Adipocyte (in vitro differentiated cells): ENCODE data around the gene TBC1D8B.
"Not testable (repeated sequence)": the region's sequence is repeated elsewhere in the genome, so short reads cannot be mapped to it uniquely, and the experiment has no call there.

Experiments
- DNase-seq: peaks from one replicate; pipeline ENCODE4 v3.0.0-alpha.2; 2015; ENCODE audit warnings: low read depth
- H3K27me3 ChIP-seq: replicated peaks from 2 replicates; pipeline ENCODE4 v1.7.0; 2013; ENCODE audit warnings: mild to moderate bottlenecking, low read length, moderate library complexity; ENCODE audit not compliant: control insufficient read depth, insufficient read depth
- H3K36me3 ChIP-seq: 2 replicates; pipeline ENCODE4 v1.7.0; 2013; ENCODE audit warnings: low read length, mild to moderate bottlenecking, moderate library complexity; ENCODE audit not compliant: control insufficient read depth, insufficient read depth, severe bottlenecking
- H3K4me1 ChIP-seq: 2 replicates; pipeline ENCODE4 v1.7.0; 2013; ENCODE audit warnings: mild to moderate bottlenecking, low read length, moderate library complexity; ENCODE audit not compliant: control insufficient read depth, insufficient read depth
- H3K4me3 ChIP-seq: 2 replicates; pipeline ENCODE4 v1.7.0; 2013; ENCODE audit warnings: mild to moderate bottlenecking, low read length, moderate library complexity
- H3K9ac ChIP-seq: 2 replicates; pipeline ENCODE4 v1.7.0; 2013; ENCODE audit warnings: mild to moderate bottlenecking, low read length, moderate library complexity
- H3K9me3 ChIP-seq: 2 replicates; pipeline ENCODE4 v1.7.0; 2013; ENCODE audit warnings: mild to moderate bottlenecking, low read length, moderate library complexity; ENCODE audit not compliant: control insufficient read depth

Gene TBC1D8B

DNA sequence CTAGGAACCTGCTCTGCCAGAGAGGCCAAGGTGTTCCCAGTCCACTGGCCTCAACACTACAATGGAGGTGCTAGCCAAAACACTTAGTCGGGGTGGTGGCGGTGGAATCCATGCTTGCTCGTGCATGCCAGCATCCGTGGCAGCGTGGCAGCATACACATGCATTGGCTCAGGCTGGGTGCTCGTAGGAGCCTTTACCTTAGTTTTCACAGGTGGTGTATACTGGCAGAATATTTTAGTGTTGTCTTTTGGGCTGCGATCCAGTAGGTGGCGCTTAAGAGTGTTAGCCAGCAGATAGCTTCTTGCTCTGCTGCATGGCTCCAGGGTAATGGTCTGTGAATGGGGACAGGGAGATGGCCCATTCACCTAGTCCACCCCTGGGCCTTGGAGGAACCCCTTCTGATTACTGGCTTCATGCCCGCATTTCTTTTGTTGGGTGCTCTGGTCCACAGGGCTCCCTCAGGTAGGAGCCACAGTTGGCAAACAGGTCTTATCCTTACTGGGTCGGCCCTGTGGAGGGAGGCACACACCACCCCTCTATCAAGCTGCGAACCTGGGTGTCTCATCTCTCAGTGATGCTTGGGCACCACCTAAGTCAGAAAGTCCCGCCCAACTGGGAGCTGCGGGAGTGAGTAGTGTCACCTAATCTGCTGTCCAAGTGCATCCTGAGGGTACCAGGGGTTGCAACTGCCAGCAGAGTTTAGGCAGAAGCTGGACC is 60.7 kb downstream of the TBC1D8B start:
- H3K9ac ChIP-seq = no peak overlapping the region
- H3K4me1 ChIP-seq = no peaks in the 10 kb centered on the region
- no peak for DNase-seq
- no peaks in the 10 kb centered on the region for H3K36me3 ChIP-seq
- H3K9me3 ChIP-seq = peaks cover 18% of the 10 kb centered on the region
- H3K4me3 ChIP-seq = no peak overlapping the region
- peaks cover 23% of the 10 kb centered on the region for H3K27me3 ChIP-seq

GRCh38 chrX:106863697-106864096 is 61.2 kb downstream of the TBC1D8B start:
- Histone ChIP-seq H3K27me3 (peaks cover 23% of the 10 kb centered on the region), H3K9ac (no peak overlapping the region)
- no peak for DNase-seq

DNA sequence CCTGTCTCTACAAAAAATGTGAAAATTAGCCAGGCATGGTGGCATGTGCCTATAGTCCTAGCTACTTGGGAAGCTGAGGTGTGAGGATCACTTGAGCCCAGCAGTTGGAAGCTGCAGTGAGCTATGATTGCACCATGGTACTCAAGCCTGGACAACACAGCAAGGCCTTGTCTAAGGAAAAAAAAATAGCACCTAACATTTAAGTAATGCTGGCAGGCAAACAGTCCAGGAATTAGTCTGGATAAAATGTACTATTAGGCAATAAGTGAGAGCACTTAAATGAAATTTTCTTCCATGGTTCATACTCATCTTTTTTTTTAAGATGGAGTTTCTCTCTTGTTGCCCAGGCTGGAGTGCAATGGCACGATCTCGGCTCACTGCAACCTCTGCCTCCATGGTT is 70.3 kb downstream of the TBC1D8B start:
- H3K36me3 ChIP-seq, H3K4me3 ChIP-seq, H3K9me3 ChIP-seq, H3K9ac ChIP-seq, H3K4me1 ChIP-seq: not testable (repeated sequence)
- peaks cover 21% of the 10 kb centered on the region for H3K27me3 ChIP-seq
- peak; percentile 42 for DNase-seq

More at GRCh38 chrX:106863697-106864096, 61.2 kb downstream of the TBC1D8B start:
- Histone ChIP-seq H3K4me1 (no peaks in the 10 kb centered on the region), H3K4me3 (no peak overlapping the region), H3K36me3 (no peaks in the 10 kb centered on the region), H3K9me3 (peaks cover 15% of the 10 kb centered on the region)

DNA sequence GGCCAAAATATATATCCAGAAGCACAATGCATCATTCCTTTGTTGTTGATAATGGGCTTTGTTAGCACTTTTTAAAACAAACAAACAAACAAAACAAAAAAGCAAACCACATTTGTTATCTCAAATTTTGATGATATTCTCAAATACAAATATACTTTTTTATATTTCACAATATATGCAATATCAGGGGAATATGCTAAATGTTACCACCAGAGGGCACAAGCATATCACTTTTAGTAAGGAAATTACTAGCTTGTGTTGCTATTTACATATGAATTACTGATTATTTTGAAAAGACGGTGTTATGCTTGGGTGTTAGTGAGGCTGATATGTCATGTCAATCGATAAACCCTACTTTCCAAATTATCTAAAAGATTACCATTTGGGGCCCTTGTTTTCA is 71.6 kb downstream of the TBC1D8B start:
- Histone ChIP-seq H3K9me3 (peaks cover 7% of the 10 kb centered on the region), H3K4me1 (no peaks in the 10 kb centered on the region), H3K4me3 (no peak overlapping the region), H3K27me3 (peaks cover 21% of the 10 kb centered on the region), H3K36me3 (no peaks in the 10 kb centered on the region), H3K9ac (no peak overlapping the region)
- peak; percentile 68 for DNase-seq

DNA sequence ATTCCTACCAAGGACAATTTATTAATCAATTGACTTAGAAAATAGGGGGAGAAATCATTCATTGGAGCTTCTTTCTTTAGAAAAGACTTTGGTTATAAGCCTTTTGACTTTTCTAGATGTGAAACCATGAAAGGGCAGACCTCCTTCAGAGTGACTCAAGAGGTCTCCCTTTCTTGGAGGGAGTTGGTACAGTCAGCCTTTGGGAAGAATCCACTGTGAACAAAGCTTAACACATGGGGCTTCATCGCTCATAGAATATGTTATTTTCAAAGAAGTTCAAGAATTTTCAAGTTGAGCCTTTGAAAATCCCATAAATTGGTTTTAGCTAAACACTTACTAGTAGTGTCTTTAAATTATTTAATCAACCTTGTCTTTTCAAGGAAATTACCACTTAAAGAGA is 72.7 kb downstream of the TBC1D8B start:
- Histone ChIP-seq H3K9ac (no peak overlapping the region), H3K4me3 (no peak overlapping the region)

GRCh38 chrX:106889468-106889867 is 87.0 kb downstream of the TBC1D8B start:
- Histone ChIP-seq H3K9me3 (peaks cover 8% of the 10 kb centered on the region), H3K4me3 (no peak overlapping the region), H3K9ac (no peak overlapping the region), H3K36me3 (no peaks in the 10 kb centered on the region), H3K4me1 (peaks cover under 1% of the 10 kb centered on the region), H3K27me3 (peaks cover 27% of the 10 kb centered on the region)
- DNase-seq = no peak

More for the DNA sequence above, 72.7 kb downstream of the TBC1D8B start:
- no peaks in the 10 kb centered on the region for H3K36me3 ChIP-seq
- H3K9me3 ChIP-seq = peaks cover 17% of the 10 kb centered on the region
- DNase-seq = peak; percentile 31
- H3K4me1 ChIP-seq = no peaks in the 10 kb centered on the region
- peaks cover 21% of the 10 kb centered on the region for H3K27me3 ChIP-seq

- no peak for DNase-seq
- Histone ChIP-seq H3K27me3 (peaks cover 23% of the 10 kb centered on the region), H3K9ac (no peak overlapping the region), H3K4me1 (peaks cover 11% of the 10 kb centered on the region), H3K4me3 (no peak overlapping the region), H3K36me3 (no peaks in the 10 kb centered on the region), H3K9me3 (peaks cover 8% of the 10 kb centered on the region)
These were observed 89.4 kb downstream of the TBC1D8B start for GRCh38 chrX:106891762-106892460.

DNA sequence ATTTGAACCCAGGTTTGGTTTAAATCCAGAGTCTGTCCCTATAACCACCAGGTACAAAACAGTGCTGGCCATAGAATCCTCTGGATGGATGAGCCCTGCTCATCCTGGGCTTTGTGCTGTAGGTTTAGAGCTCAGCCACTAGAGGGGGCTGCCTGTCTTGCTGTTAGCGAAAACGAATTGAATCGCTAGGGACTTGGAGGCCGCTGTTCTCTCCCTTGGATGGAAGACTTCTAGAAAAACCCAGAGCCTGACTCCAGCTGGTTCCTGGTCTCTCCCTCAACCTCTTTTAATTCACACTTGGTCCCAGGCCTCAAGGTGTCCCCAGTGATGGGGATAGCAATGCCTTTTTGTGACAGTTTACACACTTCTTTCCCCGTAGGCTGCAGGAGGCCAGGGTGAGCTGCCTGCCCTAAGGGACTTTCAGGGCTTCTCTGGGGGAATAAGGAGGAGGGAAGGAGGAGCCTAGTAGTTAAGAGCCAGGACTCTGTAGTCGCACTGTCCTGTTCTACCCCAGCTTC is 92.0 kb downstream of the TBC1D8B start:
- Histone ChIP-seq H3K27me3 (peaks cover 14% of the 10 kb centered on the region), H3K4me3 (no peak overlapping the region), H3K4me1 (peaks cover 22% of the 10 kb centered on the region), H3K36me3 (no peaks in the 10 kb centered on the region), H3K9ac (no peak overlapping the region), H3K9me3 (no peaks in the 10 kb centered on the region)
- DNase-seq = peak; percentile 84

DNA sequence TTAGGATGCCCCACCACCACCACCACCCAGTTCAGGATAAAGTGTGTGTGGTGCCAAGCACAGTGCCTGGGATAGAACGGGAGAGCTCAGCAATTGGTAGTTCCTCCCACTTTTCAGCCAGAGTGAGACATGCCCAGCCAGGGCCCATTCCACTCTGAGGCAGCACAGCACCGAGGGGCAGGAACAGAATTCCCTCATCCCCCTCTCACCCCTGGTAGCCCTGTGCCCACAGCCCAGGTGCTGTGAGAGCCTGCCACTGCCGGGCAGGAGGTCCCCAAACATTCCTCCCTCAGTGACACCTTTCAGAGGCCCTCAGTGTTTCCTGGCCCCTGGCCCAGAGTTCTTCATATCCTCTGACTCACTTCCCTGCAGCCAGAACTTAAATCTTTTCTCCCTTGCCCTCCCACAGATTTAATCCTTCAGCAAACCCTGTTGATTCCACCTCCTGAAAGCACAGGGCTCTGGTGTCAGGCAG is 92.5 kb downstream of the TBC1D8B start:
- H3K9ac ChIP-seq = no peak overlapping the region
- H3K4me3 ChIP-seq = no peak overlapping the region
- H3K27me3 ChIP-seq = peaks cover 14% of the 10 kb centered on the region
- H3K4me1 ChIP-seq = peaks cover 25% of the 10 kb centered on the region
- H3K9me3 ChIP-seq = no peaks in the 10 kb centered on the region
- no peaks in the 10 kb centered on the region for H3K36me3 ChIP-seq
- DNase-seq = peak; percentile 69

DNA sequence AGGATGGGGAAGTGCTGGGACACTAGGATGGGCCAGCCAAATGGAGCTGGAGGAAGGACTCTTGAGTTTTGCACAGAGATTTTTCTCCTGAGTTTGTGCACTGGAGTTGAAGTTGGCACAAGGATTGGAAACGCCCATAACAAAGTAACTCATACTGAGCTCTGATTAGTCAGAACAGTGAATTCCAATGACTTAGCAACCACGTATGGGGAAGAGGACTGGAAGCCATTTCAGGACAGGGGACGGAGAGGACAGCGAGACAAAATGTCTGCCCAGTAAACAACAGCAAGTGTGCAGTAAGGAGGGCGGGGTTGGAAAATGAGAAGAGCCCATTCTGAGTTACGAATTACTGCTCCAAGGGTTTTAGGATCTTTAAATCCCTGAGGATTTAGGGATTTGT is 94.8 kb downstream of the TBC1D8B start:
- Histone ChIP-seq H3K4me1 (peaks cover 25% of the 10 kb centered on the region), H3K4me3 (no peak overlapping the region), H3K9ac (no peak overlapping the region), H3K27me3 (peaks cover 16% of the 10 kb centered on the region), H3K36me3 (no peaks in the 10 kb centered on the region), H3K9me3 (no peaks in the 10 kb centered on the region)
- DNase-seq = no peak

DNA sequence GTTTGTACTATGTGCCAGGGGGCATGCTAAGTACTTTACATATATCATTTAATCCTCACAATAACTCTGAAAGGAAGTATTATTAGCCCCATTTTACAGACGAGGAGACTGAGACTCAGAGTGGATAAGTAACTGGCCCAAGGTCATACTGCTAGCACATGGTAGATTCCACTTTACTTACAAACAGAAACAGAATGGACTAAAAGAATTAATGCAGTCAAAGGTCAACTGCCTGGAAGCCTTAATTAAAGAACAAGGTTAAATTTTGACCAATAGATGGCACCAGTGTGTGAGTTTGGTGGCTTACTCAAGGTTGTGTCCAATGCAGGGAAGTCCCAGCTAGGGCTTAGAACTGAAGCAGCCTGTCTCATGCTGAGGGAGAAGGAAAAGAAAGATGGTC is 96.0 kb downstream of the TBC1D8B start:
- DNase-seq = peak; percentile 54
- Histone ChIP-seq H3K4me1 (peaks cover 25% of the 10 kb centered on the region), H3K9me3 (no peaks in the 10 kb centered on the region), H3K9ac (no peak overlapping the region), H3K27me3 (peaks cover 14% of the 10 kb centered on the region), H3K4me3 (no peak overlapping the region), H3K36me3 (no peaks in the 10 kb centered on the region)
